Measurements from ENCODE around the gene LPP. TPM values are rescaled to one million over a fixed set of nuclear protein-coding genes. Genes with fewer than 3 reads are reported as not detected.

Gene LPP
- total and polyA plus RNA-seq, 8 donors: 23.1 to 220 (median 26.7) TPM

DNA sequence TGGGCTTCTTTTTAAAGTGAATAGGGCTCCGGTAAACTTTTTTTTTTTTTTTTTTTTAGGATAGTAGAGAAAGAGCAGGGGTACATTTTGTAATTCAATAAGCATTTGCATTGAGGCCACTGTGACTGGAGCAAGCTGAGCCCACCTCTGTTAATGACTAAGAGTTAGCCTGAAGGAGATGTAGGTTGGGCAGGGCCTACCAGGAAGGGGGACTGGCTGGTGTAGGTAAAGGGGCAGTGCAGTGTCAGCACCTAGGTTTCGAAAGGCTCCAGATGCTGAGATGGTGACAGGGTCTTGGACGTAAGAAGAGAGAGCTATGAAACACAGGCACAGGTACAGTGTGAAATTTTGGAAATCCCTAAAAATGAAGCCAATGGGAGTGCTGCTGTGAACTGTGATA is 30.7 kb downstream of the LPP start:
- H3K36me3 ChIP-seq: no peaks in the 10 kb centered on the region
- DNase-seq (no peak), ATAC-seq (no peak)
- TF ChIP-seq CTCF (IDR thresholded peaks at IDR 0.05): no peak
- no peak overlapping the region for H3K27ac ChIP-seq
- no peaks in the 10 kb centered on the region for H3K27me3 ChIP-seq
- H3K9me3 ChIP-seq: no peaks in the 10 kb centered on the region
- H3K4me3 ChIP-seq: no peak overlapping the region
- H3K4me1 ChIP-seq: peaks cover 9 to 45% of the 10 kb centered on the region in 2 donors
- intact Hi-C loops (cut with DNase I): no loop called here

DNA sequence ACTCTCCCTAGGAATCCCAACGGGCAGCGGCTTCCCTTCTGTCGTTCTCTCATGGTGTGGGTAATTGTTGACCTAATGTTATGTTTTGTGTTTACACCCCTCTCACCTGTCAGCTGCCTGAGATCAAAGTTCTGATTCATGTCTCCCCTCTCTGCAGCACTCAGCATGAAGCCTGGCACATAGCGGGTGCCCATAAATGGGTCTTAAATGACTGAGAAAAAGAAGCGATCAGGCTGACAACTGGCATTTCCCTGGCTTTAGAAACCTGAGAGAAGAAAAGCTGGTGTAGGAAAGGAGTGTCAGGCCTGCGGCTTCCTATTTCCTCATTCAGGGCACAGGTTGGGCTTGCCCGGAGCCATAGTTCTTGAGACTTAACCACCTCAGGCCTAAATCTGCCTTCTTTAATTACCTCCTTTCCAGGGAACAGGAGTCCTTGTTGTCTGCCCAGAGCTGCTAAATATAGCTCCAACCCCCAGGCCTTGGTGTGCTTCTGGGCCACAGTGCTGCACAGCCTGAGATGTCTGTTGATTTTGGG is 31.8 kb downstream of the LPP start:
- TF ChIP-seq CTCF (IDR thresholded peaks at IDR 0.05): no peak
- Histone ChIP-seq H3K4me1 (peaks cover 5 to 38% of the 10 kb centered on the region in 2 donors), H3K9me3 (no peaks in the 10 kb centered on the region), H3K4me3 (no peak overlapping the region), H3K27ac (peak overlapping the region; percentile 53 to 65), H3K27me3 (no peaks in the 10 kb centered on the region), H3K36me3 (no peaks in the 10 kb centered on the region)
- DNase-seq (peak in 1 of 4 donors; percentile 45), ATAC-seq (peak; percentile 85)
- intact Hi-C loops (cut with DNase I): no loop called here

- no peak for TF ChIP-seq CTCF (IDR thresholded peaks at IDR 0.05)
- H3K9me3 ChIP-seq: no peaks in the 10 kb centered on the region
- H3K4me3 ChIP-seq: no peak overlapping the region
- peaks cover 5 to 38% of the 10 kb centered on the region in 2 donors for H3K4me1 ChIP-seq
- ATAC-seq (peak; percentile 55), DNase-seq (no peak)
- intact Hi-C loops (cut with DNase I): no loop called here
- H3K27me3 ChIP-seq: no peaks in the 10 kb centered on the region
- H3K36me3 ChIP-seq: peaks cover 0 to 7% of the 10 kb centered on the region in 2 donors
- H3K27ac ChIP-seq: peak overlapping the region in 1 of 2 donors; percentile 65
These were observed 33.1 kb downstream of the LPP start for GRCh38 chr3:188187053-188187452.

DNA sequence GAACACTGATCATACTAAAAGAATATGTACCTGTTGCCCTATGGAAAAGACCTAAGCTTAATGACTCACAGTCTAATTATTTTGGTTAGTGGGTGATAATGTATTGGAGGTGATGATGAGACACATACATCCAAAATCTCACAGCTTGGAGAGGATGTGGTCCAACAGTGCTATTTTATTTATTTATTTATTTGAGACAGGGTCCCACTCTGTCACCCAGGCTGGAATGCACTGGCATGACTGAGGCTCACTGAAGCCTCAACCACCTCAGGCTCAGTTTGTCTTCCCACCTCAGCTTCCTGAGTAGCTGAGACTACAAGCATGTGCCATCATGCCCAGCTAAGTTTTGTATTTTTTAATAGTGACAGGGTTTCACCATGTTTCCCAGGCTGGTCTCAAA is 35.0 kb downstream of the LPP start:
- Histone ChIP-seq H3K9me3 (no peaks in the 10 kb centered on the region), H3K27ac (no peak overlapping the region), H3K4me1 (peaks cover 5 to 44% of the 10 kb centered on the region in 2 donors), H3K4me3 (no peak overlapping the region), H3K36me3 (peaks cover 0 to 12% of the 10 kb centered on the region in 2 donors), H3K27me3 (no peaks in the 10 kb centered on the region)
- no peak for TF ChIP-seq CTCF (IDR thresholded peaks at IDR 0.05)
- DNase-seq: no peak
- intact Hi-C loops (cut with DNase I): no loop called here
- ATAC-seq: no peak

- Histone ChIP-seq H3K27ac (no peak overlapping the region), H3K4me3 (no peak overlapping the region), H3K4me1 (peaks cover 5 to 41% of the 10 kb centered on the region in 2 donors), H3K27me3 (no peaks in the 10 kb centered on the region), H3K36me3 (peaks cover 0 to 12% of the 10 kb centered on the region in 2 donors), H3K9me3 (no peaks in the 10 kb centered on the region)
- intact Hi-C loops (cut with DNase I): no loop called here
- ATAC-seq (no peak), DNase-seq (no peak)
- TF ChIP-seq CTCF (IDR thresholded peaks at IDR 0.05): no peak
These were observed 37.5 kb downstream of the LPP start for GRCh38 chr3:188191460-188191859.

Data from left lung (tissue), 10 donors.